Stomach (tissue), 4 donors: ENCODE results near the gene ENOX1.

ENCODE experiments used
- POLR2A ChIP-seq, 4 donors: fragments of 450-650 bp; IDR thresholded peaks; one replicate each; pipeline ENCODE4 v1.6.1; 2016; ENCODE audit warnings: antibody characterized with exemption in 4 of 4, control low read depth in 2 of 4, mild to moderate bottlenecking in 1 of 4, moderate library complexity in 1 of 4
- POLR2AphosphoS5 ChIP-seq, 3 donors: sonication (generic); formaldehyde crosslinking; IDR thresholded peaks; one replicate each; pipeline ENCODE4 v1.6.1; 2016; ENCODE audit warnings: antibody characterized with exemption in 3 of 3
- TF ChIP-seq, protein P1 (sequence below), 7 experiments: fragments of 450-650 bp in 4 of 7; fragments of 200-600 bp in 3 of 7; sonication (generic) in 3 of 7; IDR thresholded peaks; one replicate each; pipeline ENCODE4 v1.5.1; 2016 to 2019; ENCODE audit warnings: antibody characterized with exemption in 7 of 7, control low read depth in 2 of 7, mild to moderate bottlenecking in 1 of 7

DNA sequence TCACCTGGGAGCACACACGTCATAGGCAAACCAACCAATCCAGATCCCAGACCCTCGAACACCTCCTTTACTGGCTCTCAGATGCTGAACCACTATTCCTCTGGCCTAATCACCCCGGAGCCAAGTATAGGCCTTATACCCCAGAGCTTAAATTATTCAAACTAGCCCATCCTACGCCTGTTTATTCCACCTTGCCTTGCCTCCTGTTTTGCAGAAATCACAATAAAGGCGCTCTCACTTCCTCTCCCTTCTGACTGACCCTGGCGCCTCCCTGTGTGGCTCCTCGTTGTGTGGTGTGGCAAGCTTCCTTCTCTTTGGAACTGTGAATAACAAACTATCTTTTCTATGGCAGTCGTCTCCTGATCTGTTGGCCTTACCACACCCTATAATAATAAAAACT, 354.9 kb downstream of the ENOX1 start:
- TF ChIP-seq, protein P1, sequence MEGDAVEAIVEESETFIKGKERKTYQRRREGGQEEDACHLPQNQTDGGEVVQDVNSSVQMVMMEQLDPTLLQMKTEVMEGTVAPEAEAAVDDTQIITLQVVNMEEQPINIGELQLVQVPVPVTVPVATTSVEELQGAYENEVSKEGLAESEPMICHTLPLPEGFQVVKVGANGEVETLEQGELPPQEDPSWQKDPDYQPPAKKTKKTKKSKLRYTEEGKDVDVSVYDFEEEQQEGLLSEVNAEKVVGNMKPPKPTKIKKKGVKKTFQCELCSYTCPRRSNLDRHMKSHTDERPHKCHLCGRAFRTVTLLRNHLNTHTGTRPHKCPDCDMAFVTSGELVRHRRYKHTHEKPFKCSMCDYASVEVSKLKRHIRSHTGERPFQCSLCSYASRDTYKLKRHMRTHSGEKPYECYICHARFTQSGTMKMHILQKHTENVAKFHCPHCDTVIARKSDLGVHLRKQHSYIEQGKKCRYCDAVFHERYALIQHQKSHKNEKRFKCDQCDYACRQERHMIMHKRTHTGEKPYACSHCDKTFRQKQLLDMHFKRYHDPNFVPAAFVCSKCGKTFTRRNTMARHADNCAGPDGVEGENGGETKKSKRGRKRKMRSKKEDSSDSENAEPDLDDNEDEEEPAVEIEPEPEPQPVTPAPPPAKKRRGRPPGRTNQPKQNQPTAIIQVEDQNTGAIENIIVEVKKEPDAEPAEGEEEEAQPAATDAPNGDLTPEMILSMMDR (IDR thresholded peaks at IDR 0.05), result no peak
- TF ChIP-seq POLR2AphosphoS5 (IDR thresholded peaks at IDR 0.05) (no peak), POLR2A (IDR thresholded peaks at IDR 0.05) (no peak)
